Activated naive CD4-positive, alpha-beta T cell treated with anti-CD3 and anti-CD28 coated beads, Interleukin-2, amount 10 ng/mL, durations not matched to agents 7 days and 5 days (primary cell): ENCODE data around the gene RBM19.

Experiments
- CTCF ChIA-PET: fragments of 350-600 bp; sonication (Branson Sonifier 250); formaldehyde crosslinking; loops from one replicate; lab custom pipeline; 2021; ENCODE audit warnings: antibody characterized with exemption; lab: Charles Lee
- DNase-seq: peaks from one replicate; pipeline ENCODE4 v3.0.0-alpha.2; 2020
- H3K27ac Mint-ChIP-seq: one replicate; pipeline ENCODE4 v1.8.0; 2021; ENCODE audit warnings: mild to moderate bottlenecking, moderate library complexity, mixed read lengths
- H3K27me3 Mint-ChIP-seq: one replicate; pipeline ENCODE4 v1.8.0; 2021; ENCODE audit warnings: mild to moderate bottlenecking, mixed read lengths
- H3K36me3 Mint-ChIP-seq: one replicate; pipeline ENCODE4 v1.8.0; 2021; ENCODE audit warnings: mixed read lengths
- H3K4me1 Mint-ChIP-seq: one replicate; pipeline ENCODE4 v1.8.0; 2021; ENCODE audit warnings: mixed read lengths
- H3K4me3 Mint-ChIP-seq: one replicate; pipeline ENCODE4 v1.8.0; 2021; ENCODE audit warnings: mild to moderate bottlenecking, moderate library complexity, mixed read lengths
- H3K9me3 Mint-ChIP-seq: one replicate; pipeline ENCODE4 v1.8.0; 2021; ENCODE audit warnings: mixed read lengths

Gene RBM19

GRCh38 chr12:113874326-113874725 is 91.8 kb downstream of the RBM19 start:
- no peaks in the 10 kb centered on the region for H3K9me3 Mint-ChIP-seq
- no peaks in the 10 kb centered on the region for H3K27me3 Mint-ChIP-seq
- DNase-seq = no peak
- H3K36me3 Mint-ChIP-seq = peaks cover 4% of the 10 kb centered on the region
- no peaks in the 10 kb centered on the region for H3K4me1 Mint-ChIP-seq
- CTCF ChIA-PET = no interaction called here
- no peak overlapping the region for H3K27ac Mint-ChIP-seq
- H3K4me3 Mint-ChIP-seq = no peak overlapping the region

- Mint-ChIP-seq H3K27ac (no peak overlapping the region), H3K36me3 (peaks cover 4% of the 10 kb centered on the region)
- CTCF ChIA-PET = no interaction called here
Observed at GRCh38 chr12:113873740-113874139, 92.4 kb downstream of the RBM19 start.

GRCh38 chr12:113870890-113871289 is 95.2 kb downstream of the RBM19 start:
- no peak overlapping the region for H3K27ac Mint-ChIP-seq

More at GRCh38 chr12:113873740-113874139, 92.4 kb downstream of the RBM19 start:
- DNase-seq = no peak
- H3K4me1 Mint-ChIP-seq = no peaks in the 10 kb centered on the region
- no peak overlapping the region for H3K4me3 Mint-ChIP-seq
- no peaks in the 10 kb centered on the region for H3K9me3 Mint-ChIP-seq
- no peaks in the 10 kb centered on the region for H3K27me3 Mint-ChIP-seq

GRCh38 chr12:113870035-113870434 is 96.1 kb downstream of the RBM19 start:
- no peak overlapping the region for H3K27ac Mint-ChIP-seq
- CTCF ChIA-PET = no interaction called here
- DNase-seq = no peak
- no peak overlapping the region for H3K4me3 Mint-ChIP-seq
- no peaks in the 10 kb centered on the region for H3K9me3 Mint-ChIP-seq
- H3K36me3 Mint-ChIP-seq = peaks cover 3% of the 10 kb centered on the region
- H3K27me3 Mint-ChIP-seq = no peaks in the 10 kb centered on the region
- H3K4me1 Mint-ChIP-seq = no peaks in the 10 kb centered on the region

More at GRCh38 chr12:113870890-113871289, 95.2 kb downstream of the RBM19 start:
- H3K4me1 Mint-ChIP-seq = no peaks in the 10 kb centered on the region
- H3K9me3 Mint-ChIP-seq = no peaks in the 10 kb centered on the region
- H3K4me3 Mint-ChIP-seq = no peak overlapping the region
- H3K36me3 Mint-ChIP-seq = peaks cover 3% of the 10 kb centered on the region
- CTCF ChIA-PET = no interaction called here
- DNase-seq = no peak
- H3K27me3 Mint-ChIP-seq = no peaks in the 10 kb centered on the region

GRCh38 chr12:113868365-113868764 is 97.8 kb downstream of the RBM19 start:
- H3K9me3 Mint-ChIP-seq = no peaks in the 10 kb centered on the region
- DNase-seq = no peak
- no peak overlapping the region for H3K4me3 Mint-ChIP-seq
- CTCF ChIA-PET = no interaction called here
- H3K27me3 Mint-ChIP-seq = no peaks in the 10 kb centered on the region
- no peak overlapping the region for H3K27ac Mint-ChIP-seq
- H3K4me1 Mint-ChIP-seq = no peaks in the 10 kb centered on the region
- no peaks in the 10 kb centered on the region for H3K36me3 Mint-ChIP-seq

GRCh38 chr12:113867258-113867657 is 98.9 kb downstream of the RBM19 start:
- no peak for DNase-seq
- Mint-ChIP-seq H3K27me3 (no peaks in the 10 kb centered on the region), H3K9me3 (no peaks in the 10 kb centered on the region), H3K36me3 (no peaks in the 10 kb centered on the region), H3K4me1 (peaks cover 9% of the 10 kb centered on the region), H3K27ac (no peak overlapping the region), H3K4me3 (no peak overlapping the region)
- CTCF ChIA-PET = no interaction called here

GRCh38 chr12:113866496-113866895 is 99.6 kb downstream of the RBM19 start:
- Mint-ChIP-seq H3K27ac (no peak overlapping the region), H3K9me3 (no peaks in the 10 kb centered on the region), H3K36me3 (no peaks in the 10 kb centered on the region), H3K4me3 (no peak overlapping the region), H3K4me1 (peaks cover 12% of the 10 kb centered on the region), H3K27me3 (no peaks in the 10 kb centered on the region)
- DNase-seq = no peak
- CTCF ChIA-PET = no interaction called here

GRCh38 chr12:113863455-113863845 is 102.7 kb downstream of the RBM19 start:
- Mint-ChIP-seq H3K9me3 (no peaks in the 10 kb centered on the region), H3K36me3 (no peaks in the 10 kb centered on the region), H3K27ac (no peak overlapping the region), H3K4me1 (peaks cover 12% of the 10 kb centered on the region), H3K27me3 (no peaks in the 10 kb centered on the region), H3K4me3 (no peak overlapping the region)
- no peak for DNase-seq
- CTCF ChIA-PET = no interaction called here

- CTCF ChIA-PET = interaction anchor here (1.3 kb wide), 1 partner anchor 11 kb away, joined by 4 read pairs; no protein-coding TSS in a partner anchor
- no peak for DNase-seq
- Mint-ChIP-seq H3K36me3 (no peaks in the 10 kb centered on the region), H3K9me3 (no peaks in the 10 kb centered on the region), H3K27ac (no peak overlapping the region), H3K4me1 (peaks cover 12% of the 10 kb centered on the region), H3K27me3 (no peaks in the 10 kb centered on the region), H3K4me3 (no peak overlapping the region)
Observed at GRCh38 chr12:113862590-113863454, 103.3 kb downstream of the RBM19 start.

- DNase-seq = no peak
- Mint-ChIP-seq H3K9me3 (no peaks in the 10 kb centered on the region), H3K4me3 (no peak overlapping the region), H3K27me3 (no peaks in the 10 kb centered on the region), H3K4me1 (peaks cover 12% of the 10 kb centered on the region), H3K27ac (no peak overlapping the region), H3K36me3 (no peaks in the 10 kb centered on the region)
- CTCF ChIA-PET = interaction anchor here (1.3 kb wide), 1 partner anchor 10 kb away, joined by 4 read pairs; no protein-coding TSS in a partner anchor
Observed at GRCh38 chr12:113861708-113862312, 104.3 kb downstream of the RBM19 start.

- CTCF ChIA-PET = no interaction called here
Observed at GRCh38 chr12:113860950-113861349, 105.2 kb downstream of the RBM19 start.

GRCh38 chr12:113860059-113860820 is 105.9 kb downstream of the RBM19 start:
- DNase-seq = no peak
- H3K4me3 Mint-ChIP-seq = no peak overlapping the region
- no peak overlapping the region for H3K27ac Mint-ChIP-seq
- no peaks in the 10 kb centered on the region for H3K36me3 Mint-ChIP-seq
- CTCF ChIA-PET = no interaction called here
- H3K4me1 Mint-ChIP-seq = peaks cover 12% of the 10 kb centered on the region
- H3K9me3 Mint-ChIP-seq = no peaks in the 10 kb centered on the region
- no peaks in the 10 kb centered on the region for H3K27me3 Mint-ChIP-seq

More at GRCh38 chr12:113860950-113861349, 105.2 kb downstream of the RBM19 start:
- H3K27me3 Mint-ChIP-seq = no peaks in the 10 kb centered on the region
- no peaks in the 10 kb centered on the region for H3K9me3 Mint-ChIP-seq
- no peak overlapping the region for H3K27ac Mint-ChIP-seq
- peaks cover 12% of the 10 kb centered on the region for H3K4me1 Mint-ChIP-seq
- H3K36me3 Mint-ChIP-seq = no peaks in the 10 kb centered on the region
- no peak overlapping the region for H3K4me3 Mint-ChIP-seq
- DNase-seq = no peak

- CTCF ChIA-PET = no interaction called here
- no peak overlapping the region for H3K4me3 Mint-ChIP-seq
- no peaks in the 10 kb centered on the region for H3K9me3 Mint-ChIP-seq
- no peak for DNase-seq
- H3K4me1 Mint-ChIP-seq = peaks cover 12% of the 10 kb centered on the region
- H3K27ac Mint-ChIP-seq = no peak overlapping the region
- H3K27me3 Mint-ChIP-seq = no peaks in the 10 kb centered on the region
- H3K36me3 Mint-ChIP-seq = no peaks in the 10 kb centered on the region
Observed at GRCh38 chr12:113858841-113859386, 107.2 kb downstream of the RBM19 start.

GRCh38 chr12:113857371-113857770 is 108.8 kb downstream of the RBM19 start:
- H3K27me3 Mint-ChIP-seq = no peaks in the 10 kb centered on the region
- DNase-seq = no peak
- no peaks in the 10 kb centered on the region for H3K36me3 Mint-ChIP-seq
- peaks cover 4% of the 10 kb centered on the region for H3K4me1 Mint-ChIP-seq
- no peak overlapping the region for H3K4me3 Mint-ChIP-seq
- CTCF ChIA-PET = no interaction called here
- no peak overlapping the region for H3K27ac Mint-ChIP-seq
- H3K9me3 Mint-ChIP-seq = no peaks in the 10 kb centered on the region
